HL-60 (cell line): ENCODE results near the gene DHX38.

Experiments used
- DNase-seq, 2 experiments: peaks; one replicate each; pipeline ENCODE4 v3.0.0-alpha.2; 2010 to 2020; ENCODE audit warnings: low read depth in 1 of 2, low spot score in 1 of 2
- H3K27ac ChIP-seq: fragments of 250-450 bp; sonication (Bioruptor Pico); replicated peaks from 2 replicates; pipeline ENCODE4 v1.5.1; 2020; ENCODE audit warnings: mild to moderate bottlenecking, moderate library complexity
- H3K27me3 ChIP-seq: fragments of 250-450 bp; sonication (Bioruptor Pico); 2 replicates; pipeline ENCODE4 v1.5.1; 2021; ENCODE audit warnings: mild to moderate bottlenecking, moderate library complexity; ENCODE audit not compliant: insufficient read depth, poor library complexity, severe bottlenecking
- H3K4me3 ChIP-seq: replicated peaks from 2 replicates; pipeline ENCODE4 v1.5.1; 2011; ENCODE audit warnings: mild to moderate bottlenecking, control low read depth, low read length; ENCODE audit not compliant: insufficient read depth
- CTCF ChIP-seq: IDR thresholded peaks from one replicate; pipeline ENCODE4 v1.5.1; 2011; ENCODE audit warnings: low read length, control low read depth, inconsistent platforms; ENCODE audit not compliant: insufficient read depth
- GABPA ChIP-seq: IDR thresholded peaks from 2 replicates; pipeline ENCODE4 v1.6.1; 2012; ENCODE audit warnings: low read depth
- POLR2AphosphoS5 ChIP-seq: IDR thresholded peaks from 2 replicates; pipeline ENCODE4 v1.6.1; 2012; ENCODE audit warnings: low read depth
- REST ChIP-seq: IDR thresholded peaks from 2 replicates; pipeline ENCODE4 v1.6.1; 2012; ENCODE audit warnings: low read depth; ENCODE audit not compliant: insufficient replicate concordance
- SPI1 ChIP-seq: IDR thresholded peaks from 2 replicates; pipeline ENCODE4 v1.6.1; 2012; ENCODE audit warnings: low read depth, mild to moderate bottlenecking, borderline replicate concordance

Gene DHX38

GRCh38 chr16:72099377-72099818, 5.8 kb downstream of the DHX38 start:
- TF ChIP-seq CTCF (peak; percentile 78), GABPA (no peak)
- peak; percentile 33 to 66 for DNase-seq
- H3K4me3 ChIP-seq = no peak overlapping the region
- H3K27me3 ChIP-seq = no peaks in the 10 kb centered on the region
- H3K27ac ChIP-seq = no peak overlapping the region

- H3K4me3 ChIP-seq = no peak overlapping the region
- TF ChIP-seq POLR2AphosphoS5 = no peak
- TF ChIP-seq CTCF = no peak
- no peak for TF ChIP-seq GABPA
- TF ChIP-seq REST = no peak
- TF ChIP-seq SPI1 = no peak
- no peak overlapping the region for H3K27ac ChIP-seq
- no peaks in the 10 kb centered on the region for H3K27me3 ChIP-seq
- no peak for DNase-seq
Observed at GRCh38 chr16:72101195-72101594, 7.5 kb downstream of the DHX38 start.

- no peak for DNase-seq
- Histone ChIP-seq H3K4me3 (no peak overlapping the region), H3K27ac (no peak overlapping the region), H3K27me3 (no peaks in the 10 kb centered on the region)
- no peak for TF ChIP-seq POLR2AphosphoS5
- no peak for TF ChIP-seq CTCF
- TF ChIP-seq SPI1 = no peak
- TF ChIP-seq GABPA = no peak
- TF ChIP-seq REST = no peak
Observed at GRCh38 chr16:72104905-72105304, 11.3 kb downstream of the DHX38 start.

GRCh38 chr16:72105978-72106377, 12.3 kb downstream of the DHX38 start:
- no peak for TF ChIP-seq REST
- TF ChIP-seq CTCF = no peak
- TF ChIP-seq SPI1 = no peak
- TF ChIP-seq GABPA = no peak
- TF ChIP-seq POLR2AphosphoS5 = no peak
- H3K27me3 ChIP-seq = no peaks in the 10 kb centered on the region
- no peak for DNase-seq
- no peak overlapping the region for H3K27ac ChIP-seq
- H3K4me3 ChIP-seq = no peak overlapping the region
